Measurements from ENCODE around the gene DOP1B.
"Not testable (repeated sequence)": the region's sequence is repeated elsewhere in the genome, so short reads cannot be mapped to it uniquely, and the experiment has no call there.

The DOP1B gene

GRCh38 chr21:36139791-36140190 lies 16.8 kb upstream of the DOP1B start:
- DNase-seq (ENCODE audit: low read depth), result not testable (repeated sequence)

GRCh38 chr21:36141513-36141925 lies 15.1 kb upstream of the DOP1B start:
- DNase-seq (ENCODE audit: low read depth), result peak; percentile 65

GRCh38 chr21:36144233-36144632 lies 12.4 kb upstream of the DOP1B start:
- DNase-seq (ENCODE audit: low read depth), result not testable (repeated sequence)

GRCh38 chr21:36145259-36145658 lies 11.4 kb upstream of the DOP1B start:
- no peak for DNase-seq (ENCODE audit: low read depth)

- no peak for DNase-seq (ENCODE audit: low read depth)
Observed at GRCh38 chr21:36147911-36148310, 8.7 kb upstream of the DOP1B start.

- DNase-seq (ENCODE audit: low read depth), result no peak
Observed at GRCh38 chr21:36148886-36149285, 7.7 kb upstream of the DOP1B start.

- no peak for DNase-seq (ENCODE audit: low read depth)
Observed at GRCh38 chr21:36149788-36150711, 6.6 kb upstream of the DOP1B start.

GRCh38 chr21:36155603-36156338 lies 853 bp upstream of the DOP1B start:
- no peak for DNase-seq (ENCODE audit: low read depth)

- peak; percentile 99 for DNase-seq (ENCODE audit: low read depth)
Observed at GRCh38 chr21:36156339-36156814, 247 bp upstream of the DOP1B start.

- no peak for DNase-seq (ENCODE audit: low read depth)
Observed at GRCh38 chr21:36159356-36159921, 2.8 kb downstream of the DOP1B start.

- DNase-seq (ENCODE audit: low read depth), result no peak
Observed at GRCh38 chr21:36160850-36161178, 4.2 kb downstream of the DOP1B start.

GRCh38 chr21:36162631-36163030 lies 6.0 kb downstream of the DOP1B start:
- no peak for DNase-seq (ENCODE audit: low read depth)

GRCh38 chr21:36163750-36164741 lies 7.4 kb downstream of the DOP1B start:
- no peak for DNase-seq (ENCODE audit: low read depth)

GRCh38 chr21:36165356-36165755 lies 8.7 kb downstream of the DOP1B start:
- DNase-seq (ENCODE audit: low read depth), result no peak

- no peak for DNase-seq (ENCODE audit: low read depth)
Observed at GRCh38 chr21:36166705-36167104, 10.1 kb downstream of the DOP1B start.

- DNase-seq (ENCODE audit: low read depth), result no peak
Observed at GRCh38 chr21:36167541-36167940, 10.9 kb downstream of the DOP1B start.

GRCh38 chr21:36169470-36170128 lies 13.0 kb downstream of the DOP1B start:
- no peak for DNase-seq (ENCODE audit: low read depth)

GRCh38 chr21:36170823-36171222 lies 14.2 kb downstream of the DOP1B start:
- DNase-seq (ENCODE audit: low read depth), result no peak

GRCh38 chr21:36171336-36171735 lies 14.7 kb downstream of the DOP1B start:
- no peak for DNase-seq (ENCODE audit: low read depth)

- DNase-seq (ENCODE audit: low read depth), result no peak
Observed at GRCh38 chr21:36171741-36172331, 15.2 kb downstream of the DOP1B start.

GRCh38 chr21:36174780-36175179 lies 18.2 kb downstream of the DOP1B start:
- no peak for DNase-seq (ENCODE audit: low read depth)

All from stimulated activated CD8-positive, alpha-beta memory T cell treated with anti-CD3 and anti-CD28 coated beads, Interleukin-12 subunit alpha, Interleukin-12 subunit beta, amount 100 ng/mL, for 4 hours (primary cell).